GM19043 (cell line): ENCODE data around the gene FAM186B.
"Not testable (repeated sequence)": the region's sequence is repeated elsewhere in the genome, so short reads cannot be mapped to it uniquely, and the experiment has no call there.

ENCODE experiments used
- ATAC-seq: cut with Tn5 transposase; IDR thresholded peaks from one replicate; pipeline ENCODE4 v1.9.1; 2021; ENCODE audit warnings: low read depth; ENCODE audit not compliant: unreplicated experiment

FAM186B gene

DNA sequence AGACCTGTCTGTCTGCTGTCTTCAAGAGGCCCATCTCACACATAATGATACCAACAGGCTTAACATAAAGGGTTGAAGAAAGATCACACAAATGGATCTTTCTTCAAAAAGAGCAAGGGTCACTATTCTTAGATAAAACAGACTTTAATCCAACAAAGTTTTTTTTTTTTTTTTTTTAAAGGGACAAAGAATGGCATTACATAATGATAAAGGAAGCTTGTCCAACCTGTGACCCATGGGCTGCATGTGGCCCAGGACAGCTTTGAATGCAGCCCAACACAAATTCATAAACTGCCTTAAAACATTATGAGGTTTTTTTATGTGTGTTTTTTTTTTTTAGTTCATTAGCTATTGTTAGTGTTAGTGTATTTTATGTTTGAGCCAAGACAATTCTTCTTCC, 6.8 kb upstream of the FAM186B start:
- no peak for ATAC-seq

DNA sequence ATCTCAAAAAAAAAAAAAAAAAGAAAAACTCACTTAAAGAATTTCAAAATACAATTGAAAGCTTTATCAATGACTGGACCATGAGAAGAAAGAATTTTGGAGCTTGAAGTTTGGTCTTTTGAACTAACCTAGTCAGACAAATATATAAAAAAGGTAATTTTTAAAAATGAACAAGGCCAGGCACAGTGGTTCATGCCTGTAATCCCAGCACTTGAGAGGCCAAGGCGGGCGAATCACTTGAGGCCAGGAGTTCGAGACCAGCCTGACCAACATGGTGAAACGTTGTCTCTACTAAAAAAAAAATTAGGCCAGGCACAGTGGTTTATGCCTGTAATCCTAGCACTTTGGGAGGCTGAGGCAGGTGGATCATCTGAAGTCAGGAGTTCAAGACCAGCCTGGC, 5.3 kb upstream of the FAM186B start:
- not testable (repeated sequence) for ATAC-seq

DNA sequence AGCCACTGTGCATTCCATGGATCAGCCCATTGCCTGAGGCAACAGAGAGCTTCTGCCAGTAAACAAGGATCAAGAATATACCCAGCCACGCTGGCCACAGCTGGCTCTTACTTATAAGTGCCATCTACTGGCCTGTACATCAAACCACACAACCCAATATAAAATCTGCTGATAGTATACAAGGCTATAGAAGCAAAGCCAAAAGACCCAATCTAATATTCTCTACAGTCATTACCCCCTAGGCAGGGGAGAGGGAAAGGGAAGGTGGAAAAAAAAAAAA, 4.4 kb upstream of the FAM186B start:
- no peak for ATAC-seq

DNA sequence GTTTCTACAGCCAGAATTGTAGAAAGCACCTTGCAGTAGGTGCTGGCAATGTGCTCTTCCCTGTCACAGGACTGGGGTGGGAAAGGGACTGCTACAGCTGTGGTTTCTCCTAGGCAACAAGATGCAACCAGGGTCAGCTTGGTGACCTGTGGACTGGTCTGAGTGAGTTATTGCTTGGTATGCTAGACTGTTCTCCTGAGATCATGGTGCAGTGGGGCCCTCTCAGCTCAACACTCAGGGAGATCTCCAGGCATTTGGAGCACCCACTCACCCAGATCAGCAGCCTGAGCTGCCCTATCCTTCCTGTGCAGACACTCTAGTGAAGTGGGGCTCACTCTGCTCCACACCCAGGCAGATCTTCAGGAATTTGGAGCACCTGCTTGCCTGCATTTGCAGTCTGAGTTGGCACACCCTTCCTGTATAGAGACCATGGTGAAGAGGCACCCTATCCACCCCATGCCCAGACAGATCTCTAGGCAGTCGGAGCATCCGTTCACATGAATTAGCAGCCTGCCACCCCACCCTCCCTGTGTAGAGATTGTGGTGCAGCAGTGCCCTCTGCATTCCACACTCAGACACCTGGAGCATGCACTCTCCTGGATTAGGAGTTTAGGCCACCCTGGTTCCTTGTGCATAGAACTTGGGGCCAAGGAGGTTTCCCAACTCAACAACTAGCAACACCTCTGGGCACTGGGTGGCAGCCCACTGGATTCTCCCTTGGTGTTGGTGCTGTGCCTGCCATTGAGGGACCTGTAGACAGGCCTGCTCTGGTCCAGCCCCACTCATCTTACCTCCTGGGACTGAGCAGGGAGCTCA, 3.8 kb upstream of the FAM186B start:
- no peak for ATAC-seq

DNA sequence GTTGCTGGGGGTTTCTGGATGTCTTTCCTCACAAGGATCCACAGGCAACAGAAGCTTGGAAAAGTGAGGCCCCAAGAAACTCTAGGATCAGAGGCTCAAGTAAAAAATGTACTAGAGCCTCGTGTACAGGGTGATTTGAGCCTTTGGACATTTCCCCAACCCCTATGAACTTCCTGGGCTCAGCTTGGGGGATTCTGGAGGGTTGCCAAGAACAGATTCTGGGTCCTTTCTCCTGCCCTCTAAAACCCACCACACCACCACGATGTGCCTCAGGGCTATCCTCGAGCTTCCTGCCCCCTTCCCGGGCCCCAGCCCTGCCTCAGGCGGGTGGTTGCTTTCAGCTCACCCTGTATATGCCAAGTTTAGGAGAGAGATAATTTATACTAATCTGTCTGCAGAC, 583 bp downstream of the FAM186B start:
- no peak for ATAC-seq

DNA sequence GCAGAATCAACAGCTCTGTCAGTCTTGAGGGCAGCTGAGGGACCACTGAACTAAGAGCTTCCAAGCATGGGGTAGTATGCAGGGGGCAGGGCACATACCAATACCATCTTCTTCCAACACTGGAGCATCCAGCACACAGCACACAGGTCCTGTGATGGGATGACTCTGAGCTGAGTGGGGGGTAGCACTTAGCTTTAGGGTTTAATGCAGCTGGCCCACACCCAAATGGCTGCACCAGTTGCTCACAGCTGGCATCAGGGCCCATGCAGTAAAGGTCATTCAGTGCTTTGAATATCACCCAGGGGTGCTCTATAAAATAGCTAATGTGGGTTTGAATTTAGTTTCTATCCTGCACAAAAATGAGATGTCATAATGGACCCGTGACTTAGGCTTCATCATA, 1.7 kb downstream of the FAM186B start:
- no peak for ATAC-seq

DNA sequence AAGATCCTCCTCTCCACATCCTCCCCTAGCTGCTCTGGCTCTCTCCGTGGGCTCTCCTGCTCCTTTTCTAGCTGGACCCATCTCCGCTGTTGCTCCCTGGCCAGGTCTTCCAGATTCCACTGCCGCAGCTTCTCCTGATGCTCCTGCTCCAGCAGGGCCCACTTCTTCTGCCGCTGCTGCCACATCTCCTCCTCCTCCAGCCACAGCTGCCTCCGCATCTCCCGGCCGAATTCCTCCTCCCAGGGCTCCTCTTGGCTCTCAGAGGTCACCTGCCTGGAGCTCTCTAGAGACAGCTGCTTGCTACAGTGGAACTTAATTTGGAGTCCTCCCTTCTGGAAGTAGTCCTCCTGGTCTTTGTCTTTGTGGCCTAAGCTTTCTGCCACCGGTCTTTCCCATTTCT, 5.5 kb downstream of the FAM186B start:
- no peak for ATAC-seq

DNA sequence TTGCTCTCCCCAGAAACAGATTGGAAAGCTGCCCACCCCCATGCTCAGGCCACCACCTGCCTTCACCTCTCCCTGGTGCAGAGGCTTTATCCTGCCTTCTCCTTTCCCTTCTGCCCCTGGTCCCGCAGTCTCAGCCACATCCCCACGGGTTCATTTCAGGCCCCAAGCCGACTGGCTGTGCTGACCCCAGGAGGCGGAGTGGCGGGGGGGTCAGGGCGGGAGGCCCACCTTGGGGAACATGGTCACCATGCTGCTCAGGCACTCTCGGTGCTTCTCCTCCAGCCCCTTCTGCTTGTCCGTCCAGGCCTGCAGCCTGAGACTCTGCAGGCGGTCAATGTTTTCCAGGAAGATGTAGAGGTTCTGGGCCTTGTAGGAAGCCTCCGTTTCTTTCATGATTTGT, 6.9 kb downstream of the FAM186B start:
- no peak for ATAC-seq

DNA sequence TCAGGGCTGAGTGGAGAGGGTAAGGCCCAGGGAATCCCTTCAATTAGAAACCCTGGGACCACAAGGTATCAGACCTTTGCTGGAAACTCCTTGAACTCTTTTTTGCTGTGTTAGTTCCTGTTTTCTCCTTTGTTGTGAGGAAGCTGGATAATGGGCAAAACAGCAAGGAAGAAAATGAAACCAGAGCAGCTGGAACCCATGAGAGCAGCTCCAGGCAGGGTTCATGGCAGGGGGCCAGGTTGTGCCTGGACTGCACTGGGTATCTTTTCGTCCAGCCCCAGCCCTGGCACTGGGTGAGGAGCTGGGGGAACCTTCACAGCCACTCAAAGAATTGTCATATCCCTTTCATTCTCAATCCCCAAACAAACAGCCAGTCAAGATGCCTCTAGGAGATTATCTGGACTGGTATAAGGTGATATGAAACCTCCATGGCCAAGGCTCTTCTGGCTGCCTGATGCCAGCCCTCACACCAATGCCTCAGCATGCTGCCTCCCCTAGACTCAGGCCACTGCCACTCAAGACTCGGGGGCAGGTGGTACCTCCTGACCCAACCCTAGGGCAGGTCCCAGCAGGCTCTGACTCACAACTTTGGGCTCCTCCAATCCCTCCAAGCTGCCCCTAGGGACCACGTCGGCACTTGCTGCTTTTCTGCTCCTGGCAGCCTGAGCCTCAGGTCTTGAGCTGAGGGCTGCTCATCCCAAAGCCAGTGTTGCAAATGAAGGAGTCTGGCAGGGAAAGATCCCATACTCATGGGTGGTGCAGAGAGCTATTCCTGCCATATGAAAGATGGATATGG, 16.5 kb downstream of the FAM186B start:
- ATAC-seq: no peak

DNA sequence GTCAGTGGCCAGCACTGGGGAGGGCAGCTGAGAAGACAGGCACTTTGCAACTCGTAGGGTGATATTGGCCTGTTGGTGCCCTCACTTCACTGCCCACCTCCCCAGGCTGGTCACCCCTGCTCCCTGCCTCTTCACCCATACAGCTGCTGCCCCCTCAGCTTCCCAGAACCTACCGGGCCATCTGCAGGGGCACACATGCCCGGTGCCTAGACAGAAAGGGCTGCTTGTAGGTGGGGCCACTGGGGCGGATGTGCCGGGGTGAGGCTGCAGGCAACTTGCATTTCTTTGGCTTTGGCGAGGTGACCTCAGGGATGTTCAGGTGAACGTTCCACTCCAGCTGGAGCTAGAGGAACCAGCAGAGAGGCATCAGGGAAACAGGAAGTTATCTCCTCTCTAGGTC, 17.2 kb downstream of the FAM186B start:
- no peak for ATAC-seq

DNA sequence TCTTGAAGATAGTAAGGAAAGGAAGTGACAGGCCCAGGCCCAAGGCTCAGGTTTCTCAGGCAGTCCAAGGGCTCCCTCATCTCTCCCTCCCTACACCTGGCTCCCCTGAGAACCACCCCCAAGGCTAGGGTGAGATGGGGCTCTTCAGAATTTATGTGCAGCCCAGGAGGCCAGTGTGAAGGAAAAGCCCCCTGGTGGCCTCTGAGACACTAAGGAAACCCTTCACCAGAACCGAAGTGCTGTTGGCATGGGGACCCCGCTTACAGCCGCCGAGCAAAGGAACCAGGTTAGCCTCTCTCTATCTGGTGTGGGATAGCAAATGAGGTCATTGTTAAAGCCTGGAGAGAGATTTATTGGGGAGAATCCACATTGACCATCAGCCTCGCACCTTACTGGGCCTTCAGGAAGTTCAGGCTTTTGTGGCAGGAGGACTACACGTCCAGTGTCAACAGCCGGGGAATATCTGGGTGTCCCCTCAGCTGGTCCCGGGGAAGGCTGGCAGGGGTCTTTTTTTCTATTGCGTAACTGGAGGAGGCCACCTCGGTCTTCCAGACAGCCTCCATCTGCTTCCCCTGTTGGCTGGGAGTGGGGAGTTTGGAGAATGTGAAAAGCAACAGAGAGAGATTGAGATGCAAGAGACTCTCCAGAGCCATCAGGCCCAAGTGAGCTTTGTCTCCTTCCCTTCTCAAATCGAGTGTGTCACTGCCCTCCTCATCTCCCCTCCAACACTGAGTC, 18.1 kb downstream of the FAM186B start:
- no peak for ATAC-seq

DNA sequence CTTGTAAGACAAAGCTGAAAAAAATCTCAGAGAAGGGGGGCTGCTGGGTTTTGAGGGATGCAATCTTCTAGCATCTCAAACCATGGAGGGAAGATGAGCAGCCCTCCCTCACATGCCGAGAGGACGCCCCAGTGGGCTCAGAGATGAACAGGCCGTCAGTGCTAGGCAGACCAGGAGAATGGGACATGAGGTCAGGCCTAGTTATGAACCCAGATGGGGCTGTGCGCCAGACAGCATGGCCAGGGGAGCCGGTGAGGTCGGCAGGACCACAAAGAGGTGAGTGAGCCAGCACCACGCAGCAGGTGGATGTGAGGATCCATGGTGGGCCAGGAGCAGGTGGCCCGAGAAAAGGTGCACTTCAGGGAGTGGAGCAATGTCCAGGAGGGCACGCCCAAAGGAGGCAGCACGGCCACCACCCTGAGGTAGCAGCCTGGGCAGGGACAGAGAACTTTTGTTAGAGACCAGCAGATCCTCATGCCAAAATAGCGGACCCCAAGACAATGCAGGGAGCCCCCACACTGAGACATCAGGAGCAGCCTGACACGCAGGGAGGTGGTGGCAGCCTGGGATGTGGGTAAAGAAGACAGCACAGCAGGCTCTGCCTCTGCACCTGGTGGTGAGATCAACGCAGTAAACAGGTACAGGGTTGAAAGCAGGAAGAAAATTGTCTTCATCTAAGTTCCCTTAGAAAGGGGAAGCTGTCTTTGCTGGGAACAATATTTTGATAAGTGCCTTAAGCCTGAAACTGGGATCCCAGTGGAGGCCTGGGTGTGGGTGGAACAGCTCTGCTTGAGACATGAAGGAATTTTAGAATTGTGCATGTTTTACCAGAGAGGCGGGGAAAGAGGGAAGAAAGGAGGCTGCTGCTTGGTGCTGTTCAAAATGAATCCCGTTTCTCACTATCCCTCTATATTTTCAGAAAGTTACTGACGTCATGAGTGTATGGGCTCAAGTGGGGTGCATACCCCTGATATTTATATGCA, 19.7 kb downstream of the FAM186B start:
- ATAC-seq: no peak

DNA sequence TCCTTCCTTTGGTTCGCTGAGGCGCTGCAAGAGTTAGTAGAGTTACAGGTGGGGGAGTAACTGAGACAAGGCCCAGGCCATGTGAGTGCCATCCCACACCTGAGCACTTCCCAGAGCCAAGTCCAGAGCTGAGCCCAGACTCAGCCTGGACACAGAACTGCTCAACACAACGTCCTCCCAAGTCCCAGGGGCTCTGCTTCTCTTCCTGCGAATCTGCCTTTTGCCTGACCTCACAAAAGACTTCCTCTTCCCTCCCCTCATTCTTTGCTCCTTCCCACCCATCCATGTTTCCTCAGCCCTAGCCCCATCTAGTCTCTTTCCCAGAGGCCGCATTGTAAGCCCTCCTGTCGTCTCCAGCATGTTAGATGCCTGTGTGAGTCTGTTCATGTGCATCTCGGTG, 20.8 kb downstream of the FAM186B start:
- ATAC-seq: no peak

DNA sequence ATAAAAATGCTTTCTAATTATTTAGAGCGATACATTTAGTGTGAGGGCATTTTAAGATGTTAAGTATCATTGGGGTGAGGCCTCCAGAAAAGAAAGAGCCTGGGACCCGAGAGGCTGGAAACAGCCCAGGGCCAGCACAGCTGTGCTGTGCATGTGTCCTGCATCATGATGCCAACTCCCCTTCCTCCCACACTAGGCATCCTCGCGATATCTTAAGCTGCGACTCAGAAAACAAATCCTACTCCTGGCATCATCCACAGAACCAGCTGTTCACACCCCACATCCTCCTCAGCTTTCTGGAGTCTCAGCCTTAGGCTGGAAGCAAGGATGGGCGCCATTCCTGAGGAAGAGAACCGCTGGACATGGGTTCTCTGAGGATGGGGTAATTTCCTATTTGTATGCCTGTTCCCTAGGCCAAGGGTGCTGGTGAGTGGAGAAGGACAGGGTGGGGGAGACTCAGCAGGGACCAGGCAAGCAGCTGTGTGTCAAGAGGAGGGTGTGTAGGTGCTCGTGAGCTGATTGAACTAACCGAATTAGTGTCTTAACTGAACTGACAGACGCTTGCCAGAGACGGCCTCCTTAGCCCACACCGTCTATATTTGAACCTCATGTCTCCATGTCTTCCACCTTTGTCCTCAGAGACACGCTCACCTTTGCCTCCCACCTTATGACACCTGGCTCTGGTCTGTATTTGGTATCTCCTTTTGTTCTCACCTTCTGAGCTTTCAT, 21.9 kb downstream of the FAM186B start:
- no peak for ATAC-seq

DNA sequence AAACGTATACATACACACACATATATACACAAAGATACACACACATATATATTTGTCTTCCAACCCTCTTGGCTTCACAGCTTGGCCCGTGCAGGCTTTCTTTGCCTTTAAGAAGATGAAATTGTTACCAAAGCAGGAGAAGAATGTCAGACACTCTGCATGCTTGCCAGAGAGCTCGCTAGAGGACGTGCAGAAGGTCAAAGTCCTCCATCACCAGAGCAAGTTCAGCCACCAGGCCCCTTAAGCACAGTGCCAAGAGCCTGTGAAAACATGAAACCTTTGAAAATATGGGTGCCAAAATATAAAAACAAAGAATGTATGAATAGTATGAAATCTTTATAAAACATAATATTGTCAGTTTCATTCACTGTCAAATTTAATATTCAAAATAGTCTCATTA, 22.6 kb downstream of the FAM186B start:
- ATAC-seq: no peak

DNA sequence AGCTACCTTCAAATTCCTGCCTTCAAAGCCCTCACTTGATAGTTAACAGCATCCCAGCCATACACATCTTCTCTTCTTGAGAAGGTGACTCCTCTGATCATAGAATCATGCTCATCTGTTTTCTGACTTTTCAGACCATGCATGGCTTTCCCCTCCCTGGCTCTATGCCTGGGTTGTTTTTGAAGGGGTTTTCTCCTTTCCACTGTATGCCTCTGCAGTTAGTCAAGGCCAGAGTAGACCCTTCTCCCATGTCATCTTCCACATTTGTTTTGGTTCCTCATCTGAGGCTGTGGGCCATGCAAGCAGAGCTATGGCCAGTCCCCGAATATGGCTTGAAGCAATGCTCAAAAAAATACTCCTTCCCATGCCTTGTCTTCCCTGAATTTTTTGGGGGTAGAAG, 23.2 kb downstream of the FAM186B start:
- no peak for ATAC-seq

DNA sequence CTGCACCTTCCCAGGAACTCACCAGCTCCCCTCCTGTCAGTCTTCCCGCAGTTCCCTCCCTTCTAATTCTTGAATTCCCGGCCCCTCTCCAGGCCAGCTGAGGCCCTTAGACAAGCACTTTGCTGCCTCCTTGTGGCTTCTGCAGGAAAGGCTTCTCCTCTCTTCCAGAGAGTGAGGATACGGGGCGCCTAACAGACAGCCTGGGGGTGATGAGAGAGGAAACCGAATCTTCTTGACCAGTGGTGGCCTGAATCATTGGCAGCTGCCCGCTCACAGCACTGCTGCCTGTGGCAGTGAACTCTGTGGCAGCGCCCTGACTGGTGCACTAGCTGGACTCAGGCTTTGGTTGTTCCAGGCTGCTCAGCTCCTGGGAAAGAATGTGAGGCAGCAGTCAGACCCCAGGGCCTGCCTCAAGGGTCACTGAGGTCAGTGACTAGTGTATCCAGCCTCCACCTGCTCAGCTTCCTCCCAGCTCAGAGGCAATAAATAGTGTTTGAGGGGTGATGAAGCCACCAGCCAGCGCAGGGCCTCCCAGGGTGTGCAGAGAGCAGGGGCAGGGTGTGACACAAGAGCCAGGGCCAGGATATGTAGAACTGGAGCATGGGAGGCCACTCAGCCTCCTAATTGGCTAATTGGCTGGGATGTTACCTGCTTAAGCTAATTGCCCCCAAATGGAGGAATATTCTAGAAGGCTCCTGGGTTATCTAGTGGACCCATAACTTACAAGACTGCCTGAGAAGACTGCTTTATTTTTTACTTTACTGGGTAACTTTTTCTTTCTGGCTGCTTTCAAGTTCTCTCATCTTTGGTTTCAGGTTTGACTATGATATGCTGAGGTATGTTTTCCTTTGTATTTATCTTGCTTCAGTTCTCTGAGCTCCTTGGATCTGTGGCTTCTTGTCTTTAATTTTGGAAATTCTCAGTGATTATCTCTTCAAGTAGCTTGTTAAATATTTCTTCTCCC, 24.6 kb downstream of the FAM186B start:
- no peak for ATAC-seq

DNA sequence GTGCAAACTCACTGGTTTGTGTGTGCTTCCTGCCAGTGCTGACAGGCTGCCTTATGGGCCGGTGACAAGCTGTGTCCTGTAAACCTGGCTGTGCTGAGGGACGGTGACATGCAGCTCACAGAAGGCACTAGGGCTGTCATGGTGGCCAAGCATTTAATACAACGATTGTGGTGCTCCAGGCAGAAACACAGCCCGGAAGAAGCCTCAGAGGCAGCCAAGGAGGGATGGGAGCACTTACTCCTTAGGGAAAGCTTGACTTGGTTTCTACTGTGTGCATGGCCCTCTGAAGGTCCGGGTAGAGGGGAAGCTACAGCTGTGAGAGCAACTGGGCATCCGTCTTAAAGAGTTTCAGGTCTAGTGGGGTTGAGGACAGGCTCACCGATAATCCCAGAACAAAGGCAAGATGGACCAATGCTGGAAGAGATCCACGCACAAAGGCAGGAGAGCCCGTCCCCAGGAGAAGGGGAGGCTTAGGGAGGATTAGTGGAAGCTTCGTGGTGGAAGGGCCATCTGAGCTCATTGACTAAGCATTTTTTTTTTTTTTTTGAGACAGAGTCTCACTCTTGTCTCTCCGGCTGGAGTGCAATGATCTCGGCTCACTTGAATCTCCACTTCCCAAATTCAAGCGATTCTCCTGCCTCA, 26.8 kb downstream of the FAM186B start:
- no peak for ATAC-seq
